Measurements from ENCODE around the gene ZCRB1. TPM values are rescaled to one million over a fixed set of nuclear protein-coding genes. Genes with fewer than 3 reads are reported as not detected.

ZCRB1 gene
- total and polyA plus RNA-seq, 3 donors from 2014 or later, result 54.6 to 101 (median 65.8) TPM

DNA sequence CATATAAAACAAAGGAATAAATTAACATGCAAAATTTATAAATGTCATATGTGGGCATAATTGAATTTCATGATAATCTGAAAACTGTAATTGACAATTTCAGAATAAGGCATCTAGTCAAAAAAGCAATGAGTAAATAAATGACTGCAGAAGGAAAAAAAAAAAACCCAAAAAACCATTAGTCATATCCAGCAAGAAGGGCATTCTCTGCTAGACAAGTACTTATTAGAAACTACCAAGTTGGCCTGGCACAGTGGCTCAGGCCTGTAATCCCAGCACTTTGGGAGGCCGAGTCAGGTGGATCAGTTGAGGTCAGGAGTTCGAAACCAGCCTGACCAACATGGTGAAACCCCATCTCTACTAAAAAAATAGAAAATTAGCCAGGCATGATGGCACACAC lies 17.5 kb downstream of the ZCRB1 start:
- intact Hi-C loops (cut with DNase I; ENCODE audit: low total_unique reads), result no loop called here
- TF ChIP-seq, protein P1, sequence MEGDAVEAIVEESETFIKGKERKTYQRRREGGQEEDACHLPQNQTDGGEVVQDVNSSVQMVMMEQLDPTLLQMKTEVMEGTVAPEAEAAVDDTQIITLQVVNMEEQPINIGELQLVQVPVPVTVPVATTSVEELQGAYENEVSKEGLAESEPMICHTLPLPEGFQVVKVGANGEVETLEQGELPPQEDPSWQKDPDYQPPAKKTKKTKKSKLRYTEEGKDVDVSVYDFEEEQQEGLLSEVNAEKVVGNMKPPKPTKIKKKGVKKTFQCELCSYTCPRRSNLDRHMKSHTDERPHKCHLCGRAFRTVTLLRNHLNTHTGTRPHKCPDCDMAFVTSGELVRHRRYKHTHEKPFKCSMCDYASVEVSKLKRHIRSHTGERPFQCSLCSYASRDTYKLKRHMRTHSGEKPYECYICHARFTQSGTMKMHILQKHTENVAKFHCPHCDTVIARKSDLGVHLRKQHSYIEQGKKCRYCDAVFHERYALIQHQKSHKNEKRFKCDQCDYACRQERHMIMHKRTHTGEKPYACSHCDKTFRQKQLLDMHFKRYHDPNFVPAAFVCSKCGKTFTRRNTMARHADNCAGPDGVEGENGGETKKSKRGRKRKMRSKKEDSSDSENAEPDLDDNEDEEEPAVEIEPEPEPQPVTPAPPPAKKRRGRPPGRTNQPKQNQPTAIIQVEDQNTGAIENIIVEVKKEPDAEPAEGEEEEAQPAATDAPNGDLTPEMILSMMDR (IDR thresholded peaks at IDR 0.05), result no peak
- TF ChIP-seq POLR2A (IDR thresholded peaks at IDR 0.05), result no peak
- no peak for DNase-seq
- no peaks in the 10 kb centered on the region for H3K4me1 ChIP-seq
- no peak overlapping the region for H3K27ac ChIP-seq
- H3K27me3 ChIP-seq, result no peaks in the 10 kb centered on the region
- H3K9me3 ChIP-seq, result no peaks in the 10 kb centered on the region
- H3K36me3 ChIP-seq (ENCODE audit: low read depth, missing control alignments), result no peaks in the 10 kb centered on the region
- 96 to 100% methylated on average over 2 of the region's 2 CpGs for WGBS, 2 donors
- H3K4me3 ChIP-seq, result no peak overlapping the region

DNA sequence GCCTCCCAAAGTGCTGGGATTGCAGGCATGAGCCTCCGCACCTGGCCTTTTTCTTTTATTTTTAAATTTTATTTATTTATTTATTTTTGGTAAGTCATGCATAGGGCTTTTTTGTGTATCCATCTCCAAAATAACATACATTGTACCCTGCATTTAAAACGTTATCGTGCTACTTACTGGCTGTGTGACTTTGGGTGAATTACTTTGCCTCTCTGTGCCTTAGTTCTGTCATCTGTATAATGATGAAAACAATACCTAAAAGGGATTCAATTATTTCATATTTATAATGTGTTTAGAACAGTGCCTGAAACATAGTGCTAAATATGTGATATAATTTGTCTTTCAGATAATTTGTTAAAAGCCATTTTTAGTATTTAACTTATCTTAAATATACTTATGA lies 19.6 kb downstream of the ZCRB1 start:
- Histone ChIP-seq H3K27me3 (no peaks in the 10 kb centered on the region), H3K9me3 (no peaks in the 10 kb centered on the region), H3K27ac (no peak overlapping the region), H3K4me1 (no peaks in the 10 kb centered on the region), H3K4me3 (no peak overlapping the region), H3K36me3 (ENCODE audit: low read depth, missing control alignments) (no peaks in the 10 kb centered on the region)
- TF ChIP-seq, protein P1 (IDR thresholded peaks at IDR 0.05), result no peak
- TF ChIP-seq POLR2A (IDR thresholded peaks at IDR 0.05), result no peak
- no peak for DNase-seq
- WGBS, 2 donors, result 95 to 97% methylated on average over 3 of the region's 3 CpGs
- intact Hi-C loops (cut with DNase I; ENCODE audit: low total_unique reads), result no loop called here

DNA sequence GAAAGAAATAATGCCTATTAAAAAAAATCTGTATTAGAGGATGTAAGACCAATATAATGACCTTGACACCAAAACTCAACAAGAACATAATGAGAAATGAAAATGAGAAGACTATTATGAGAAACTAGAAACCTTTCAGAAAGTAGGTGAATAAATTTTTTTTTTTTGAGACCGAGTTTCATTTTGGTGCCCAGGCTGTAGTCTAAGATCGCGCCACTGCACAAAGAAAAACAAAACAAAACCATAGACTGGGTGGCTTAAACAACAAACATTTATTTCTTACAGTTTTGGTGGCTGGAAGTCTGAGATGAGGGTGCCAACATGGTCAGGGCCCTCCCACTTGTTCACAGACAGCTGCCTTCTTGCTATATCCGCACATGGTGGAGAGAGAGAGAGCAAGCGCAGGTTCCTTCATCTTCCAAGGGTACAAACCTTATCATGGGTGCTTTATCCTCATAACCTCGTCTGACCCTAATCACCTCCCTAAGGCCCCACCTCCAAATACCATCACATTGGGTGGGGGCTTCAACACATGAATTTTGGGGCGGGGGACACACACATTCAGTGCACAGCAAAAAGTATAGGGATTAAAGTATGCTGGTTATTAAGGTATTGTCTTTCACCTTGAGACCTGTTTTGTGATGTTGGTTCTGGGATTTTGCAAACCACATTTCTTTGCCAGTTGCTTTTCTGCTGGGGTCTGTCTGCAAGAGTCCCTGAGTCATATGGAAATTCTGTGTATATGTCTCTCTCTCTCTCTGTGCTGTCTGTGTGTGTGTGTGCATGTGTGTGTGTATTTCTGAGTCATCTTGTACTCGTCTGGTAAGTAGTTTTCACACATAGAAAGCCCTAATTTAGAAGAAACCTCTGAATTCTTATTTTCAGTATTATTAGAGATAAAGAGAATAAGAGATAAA lies 26.2 kb downstream of the ZCRB1 start:
- Histone ChIP-seq H3K27me3 (no peaks in the 10 kb centered on the region), H3K4me3 (no peak overlapping the region), H3K27ac (no peak overlapping the region), H3K36me3 (ENCODE audit: low read depth, missing control alignments) (no peaks in the 10 kb centered on the region), H3K4me1 (no peaks in the 10 kb centered on the region), H3K9me3 (no peaks in the 10 kb centered on the region)
- 73 to 75% methylated on average over 8 of the region's 8 CpGs for WGBS, 2 donors
- DNase-seq, result no peak
- intact Hi-C loops (cut with DNase I; ENCODE audit: low total_unique reads), result no loop called here
- TF ChIP-seq, protein P1 (IDR thresholded peaks at IDR 0.05), result no peak
- no peak for TF ChIP-seq POLR2A (IDR thresholded peaks at IDR 0.05)

DNA sequence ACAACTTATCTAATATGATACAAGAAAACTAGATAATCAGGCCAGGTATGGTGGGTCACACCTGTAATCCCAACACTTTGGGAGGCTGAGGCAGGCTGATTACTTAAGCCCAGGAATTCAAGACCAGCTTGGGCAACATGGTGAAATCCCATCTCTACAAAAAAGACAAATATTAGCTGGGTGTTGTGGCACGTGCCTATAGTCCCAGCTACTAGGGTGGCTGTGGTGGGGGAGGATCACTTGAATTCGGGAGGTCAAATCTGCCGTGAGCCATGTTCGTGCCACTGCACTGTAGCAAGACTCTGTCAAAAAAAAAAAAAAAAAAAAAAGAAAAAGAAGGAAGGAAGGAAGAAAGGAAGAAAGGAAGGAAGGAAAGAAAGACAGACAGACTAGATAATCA lies 27.0 kb downstream of the ZCRB1 start:
- Histone ChIP-seq H3K27me3 (no peaks in the 10 kb centered on the region), H3K4me3 (no peak overlapping the region), H3K4me1 (no peaks in the 10 kb centered on the region), H3K36me3 (ENCODE audit: low read depth, missing control alignments) (no peaks in the 10 kb centered on the region), H3K9me3 (no peaks in the 10 kb centered on the region), H3K27ac (no peak overlapping the region)
- WGBS, 2 donors, result 90 to 96% methylated on average over 4 of the region's 4 CpGs
- intact Hi-C loops (cut with DNase I; ENCODE audit: low total_unique reads), result no loop called here
- no peak for DNase-seq
- TF ChIP-seq, protein P1 (IDR thresholded peaks at IDR 0.05), result no peak
- TF ChIP-seq POLR2A (IDR thresholded peaks at IDR 0.05), result no peak
